Natural killer cell (primary cell): ENCODE results near the gene PFKFB2. TPM values are rescaled to one million over a fixed set of nuclear protein-coding genes. Genes with fewer than 3 reads are reported as not detected.

ENCODE experiments used
- ATAC-seq, 3 donors: fragments of 150-1000 bp in 2 of 3; fragments of 200-7000 bp in 1 of 3; cut with Tn5 transposase; 1 replicate in 1 of 3; 2 replicates in 2 of 3; pipeline ENCODE4 v1.10.0; 2021; ENCODE audit warnings: mild to moderate bottlenecking in 2 of 3, moderate library complexity in 2 of 3
- DNase-seq, 2 donors: peaks; one replicate each; pipeline versions ENCODE4 v3.0.0 to v3.0.0-alpha.2; 2013 to 2021; ENCODE audit warnings: mixed read lengths in 1 of 2
- H3K27ac ChIP-seq: one replicate; pipeline ENCODE4 v1.5.1; 2013; ENCODE audit warnings: mild to moderate bottlenecking, low read length
- H3K27me3 ChIP-seq: one replicate; pipeline ENCODE4 v1.6.1; 2013; ENCODE audit warnings: low read length; ENCODE audit not compliant: control insufficient read depth, insufficient read depth
- H3K36me3 ChIP-seq: one replicate; pipeline ENCODE4 v1.6.1; 2013; ENCODE audit warnings: low read length; ENCODE audit not compliant: control insufficient read depth, insufficient read depth
- H3K4me1 ChIP-seq: one replicate; pipeline ENCODE4 v1.6.1; 2013; ENCODE audit warnings: low read length; ENCODE audit not compliant: control insufficient read depth, insufficient read depth
- H3K4me3 ChIP-seq: one replicate; pipeline ENCODE4 v1.5.1; 2013; ENCODE audit warnings: low read length
- H3K9me3 ChIP-seq: one replicate; pipeline ENCODE4 v1.6.1; 2013; ENCODE audit warnings: low read length; ENCODE audit not compliant: control insufficient read depth, insufficient read depth
- H3K27ac Mint-ChIP-seq, 2 donors: one replicate each; pipeline ENCODE4 v1.8.0; 2022; ENCODE audit warnings: mild to moderate bottlenecking in 2 of 2, mixed read lengths in 2 of 2, moderate library complexity in 1 of 2
- H3K27me3 Mint-ChIP-seq, 2 donors: one replicate each; pipeline ENCODE4 v1.8.0; 2022; ENCODE audit warnings: low read depth in 2 of 2, mixed read lengths in 2 of 2
- H3K36me3 Mint-ChIP-seq: one replicate; pipeline ENCODE4 v1.8.0; 2022; ENCODE audit warnings: mixed read lengths
- H3K4me1 Mint-ChIP-seq, 2 donors: one replicate each; pipeline ENCODE4 v1.8.0; 2022; ENCODE audit warnings: mixed read lengths in 2 of 2
- H3K4me3 Mint-ChIP-seq: one replicate; pipeline ENCODE4 v1.8.0; 2022; ENCODE audit warnings: mild to moderate bottlenecking, moderate library complexity, mixed read lengths
- H3K9me3 Mint-ChIP-seq, 2 donors: one replicate each; pipeline ENCODE4 v1.8.0; 2022; ENCODE audit warnings: mixed read lengths in 2 of 2
- CTCF ChIP-seq: fragments of 200-600 bp; IDR thresholded peaks from one replicate; pipeline ENCODE4 v1.8.0; 2022; ENCODE audit warnings: antibody characterized with exemption
- WGBS: methylation state at CpG from one replicate; pipeline ENCODE4 v1.1.7; 2013; ENCODE audit warnings: missing lambda C conversion rate; ENCODE audit not compliant: insufficient coverage; 5-methylcytosine and 5-hydroxymethylcytosine counted together
- intact Hi-C: fragments of 100-400 bp; cut with micrococcal nuclease; formaldehyde crosslinking; loops from one replicate; pipeline ENCODE4 v1.14.2; 2022
- total RNA-seq, 4 donors: library from RNA; stranded (reverse); fragments of 120-200 nt in 1 of 4; gene quantifications; one replicate each; pipeline versions ENCODE4 v1.2.3 to v1.2.4, GENCODE V29; 2013 to 2022

The PFKFB2 gene
- total RNA-seq, 3 donors from 2014 or later (not counting 1 experiment from before 2014, with no cell fraction given), result 5.3 to 8.5 (median 7.4) TPM

- peaks cover 5% of the 10 kb centered on the region for H3K36me3 Mint-ChIP-seq
- Histone ChIP-seq H3K9me3 (no peaks in the 10 kb centered on the region), H3K4me3 (no peak overlapping the region), H3K27ac (no peak overlapping the region), H3K4me1 (peaks cover 25% of the 10 kb centered on the region), H3K27me3 (no peaks in the 10 kb centered on the region), H3K36me3 (no peaks in the 10 kb centered on the region)
- peak overlapping the region; percentile 96 to 97 for H3K27ac Mint-ChIP-seq
- DNase-seq, result no peak
- no peak for ATAC-seq
- H3K4me3 Mint-ChIP-seq, result peak overlapping the region; percentile 33
- TF ChIP-seq CTCF, result no peak
- H3K4me1 Mint-ChIP-seq, result peaks cover 32 to 36% of the 10 kb centered on the region in 2 donors
- intact Hi-C loops, result loop anchor here (5.0 kb wide), 1 partner anchor 268 kb away; the partner anchor contains the start of gene CD55
- H3K9me3 Mint-ChIP-seq, result no peaks in the 10 kb centered on the region
- no peaks in the 10 kb centered on the region for H3K27me3 Mint-ChIP-seq
- 20% methylated on average over 2 of the region's 2 CpGs for WGBS
These were observed 1.4 kb downstream of the PFKFB2 start for GRCh38 chr1:207054491-207054890.

- H3K36me3 Mint-ChIP-seq, result no peaks in the 10 kb centered on the region
- H3K9me3 Mint-ChIP-seq, result no peaks in the 10 kb centered on the region
- H3K27ac ChIP-seq, result no peak overlapping the region
- no peak for DNase-seq
- peaks cover 25% of the 10 kb centered on the region for H3K4me1 ChIP-seq
- no peaks in the 10 kb centered on the region for H3K27me3 Mint-ChIP-seq
- intact Hi-C loops, result no loop called here
- peak overlapping the region; percentile 33 for H3K4me3 Mint-ChIP-seq
- TF ChIP-seq CTCF, result no peak
- H3K27me3 ChIP-seq, result no peaks in the 10 kb centered on the region
- H3K4me3 ChIP-seq, result no peak overlapping the region
- H3K4me1 Mint-ChIP-seq, result peaks cover 24 to 28% of the 10 kb centered on the region in 2 donors
- H3K36me3 ChIP-seq, result no peaks in the 10 kb centered on the region
- ATAC-seq, result no peak
- H3K9me3 ChIP-seq, result no peaks in the 10 kb centered on the region
- peak overlapping the region in 1 of 2 donors; percentile 97 for H3K27ac Mint-ChIP-seq
- 84% methylated on average over 3 of the region's 3 CpGs for WGBS
These were observed 2.4 kb downstream of the PFKFB2 start for GRCh38 chr1:207055386-207056001.

GRCh38 chr1:207056673-207057072, 3.6 kb downstream of the PFKFB2 start:
- Mint-ChIP-seq H3K27me3 (no peaks in the 10 kb centered on the region), H3K36me3 (no peaks in the 10 kb centered on the region), H3K27ac (no peak overlapping the region), H3K9me3 (no peaks in the 10 kb centered on the region), H3K4me3 (no peak overlapping the region), H3K4me1 (peaks cover 15 to 19% of the 10 kb centered on the region in 2 donors)
- Histone ChIP-seq H3K36me3 (no peaks in the 10 kb centered on the region), H3K4me1 (peaks cover 18% of the 10 kb centered on the region), H3K27me3 (no peaks in the 10 kb centered on the region), H3K9me3 (no peaks in the 10 kb centered on the region), H3K27ac (no peak overlapping the region), H3K4me3 (no peak overlapping the region)
- WGBS, result 78% methylated on average over 4 of the region's 6 CpGs
- ATAC-seq, result no peak
- intact Hi-C loops, result no loop called here
- no peak for TF ChIP-seq CTCF
- DNase-seq, result no peak

- Histone ChIP-seq H3K27ac (no peak overlapping the region), H3K27me3 (no peaks in the 10 kb centered on the region), H3K4me1 (peaks cover 16% of the 10 kb centered on the region), H3K36me3 (peaks cover 3% of the 10 kb centered on the region), H3K4me3 (no peak overlapping the region), H3K9me3 (no peaks in the 10 kb centered on the region)
- DNase-seq (no peak), ATAC-seq (no peak)
- H3K36me3 Mint-ChIP-seq, result no peaks in the 10 kb centered on the region
- no peaks in the 10 kb centered on the region for H3K27me3 Mint-ChIP-seq
- peaks cover 15 to 18% of the 10 kb centered on the region in 2 donors for H3K4me1 Mint-ChIP-seq
- no peak overlapping the region for H3K27ac Mint-ChIP-seq
- intact Hi-C loops, result no loop called here
- H3K4me3 Mint-ChIP-seq, result no peak overlapping the region
- WGBS, result 94% methylated on average over 2 of the region's 4 CpGs
- no peak for TF ChIP-seq CTCF
- H3K9me3 Mint-ChIP-seq, result no peaks in the 10 kb centered on the region
These were observed 5.2 kb downstream of the PFKFB2 start for GRCh38 chr1:207058252-207058651.
